NCI-H1694 (cell line): ENCODE measurements around the gene STAU1.
"Not testable (repeated sequence)": the region's sequence is repeated elsewhere in the genome, so short reads cannot be mapped to it uniquely, and the experiment has no call there.

Experiments
- DNase-seq: peaks from one replicate; lab custom pipeline; 2025; lab: John Stamatoyannopoulos, UW

Gene STAU1

GRCh38 chr20:49203746-49204145 is 15.6 kb upstream of the STAU1 start:
- no peak for DNase-seq

GRCh38 chr20:49203011-49203410 is 14.9 kb upstream of the STAU1 start:
- no peak for DNase-seq

GRCh38 chr20:49199729-49200293 is 11.7 kb upstream of the STAU1 start:
- no peak for DNase-seq

- not testable (repeated sequence) for DNase-seq
Measured at GRCh38 chr20:49192944-49193518, 4.9 kb upstream of the STAU1 start.

- no peak for DNase-seq
Measured at GRCh38 chr20:49187330-49187850, 744 bp downstream of the STAU1 start.

GRCh38 chr20:49186535-49187329 is 1.4 kb downstream of the STAU1 start:
- no peak for DNase-seq

- DNase-seq = no peak
Measured at GRCh38 chr20:49185071-49185761, 2.9 kb downstream of the STAU1 start.

- no peak for DNase-seq
Measured at GRCh38 chr20:49184691-49185070, 3.5 kb downstream of the STAU1 start.

GRCh38 chr20:49184084-49184501 is 4.0 kb downstream of the STAU1 start:
- DNase-seq = not testable (repeated sequence)

- DNase-seq = no peak
Measured at GRCh38 chr20:49183444-49183843, 4.7 kb downstream of the STAU1 start.

- no peak for DNase-seq
Measured at GRCh38 chr20:49181265-49181877, 6.8 kb downstream of the STAU1 start.

GRCh38 chr20:49179368-49180277 is 8.5 kb downstream of the STAU1 start:
- no peak for DNase-seq

- DNase-seq = no peak
Measured at GRCh38 chr20:49174183-49174582, 14.0 kb downstream of the STAU1 start.

GRCh38 chr20:49172413-49172812 is 15.7 kb downstream of the STAU1 start:
- no peak for DNase-seq

GRCh38 chr20:49171909-49172308 is 16.2 kb downstream of the STAU1 start:
- no peak for DNase-seq

- DNase-seq = no peak
Measured at GRCh38 chr20:49170714-49171113, 17.4 kb downstream of the STAU1 start.

GRCh38 chr20:49169547-49169946 is 18.6 kb downstream of the STAU1 start:
- no peak for DNase-seq

- DNase-seq = not testable (repeated sequence)
Measured at GRCh38 chr20:49168864-49169263, 19.3 kb downstream of the STAU1 start.

GRCh38 chr20:49167811-49168507 is 20.2 kb downstream of the STAU1 start:
- DNase-seq = no peak
